ENCODE data around the gene ARHGEF11. TPM values are rescaled to one million over a fixed set of nuclear protein-coding genes. Genes with fewer than 3 reads are reported as not detected.
A peak's percentile ranks its signal among the peaks of the same experiment; 100 is the strongest.

The ARHGEF11 gene
- total RNA-seq, 1 donor from 2014 or later, result 13.2 TPM

- ATAC-seq, result no peak
These were observed 97.6 kb downstream of the ARHGEF11 start for GRCh38 chr1:156947818-156948525.

- no peak for ATAC-seq
These were observed 98.4 kb downstream of the ARHGEF11 start for GRCh38 chr1:156947127-156947526.

GRCh38 chr1:156945881-156946661, 99.5 kb downstream of the ARHGEF11 start:
- ATAC-seq, result peak; percentile 75

- ATAC-seq, result no peak
These were observed 100.7 kb downstream of the ARHGEF11 start for GRCh38 chr1:156944848-156945247.

- no peak for ATAC-seq
These were observed 101.3 kb downstream of the ARHGEF11 start for GRCh38 chr1:156944268-156944667.

- ATAC-seq, result no peak
These were observed 101.8 kb downstream of the ARHGEF11 start for GRCh38 chr1:156943756-156944155.

GRCh38 chr1:156942576-156942975, 103.0 kb downstream of the ARHGEF11 start:
- no peak for ATAC-seq

GRCh38 chr1:156942176-156942575, 103.4 kb downstream of the ARHGEF11 start:
- no peak for ATAC-seq

GRCh38 chr1:156941675-156942074, 103.9 kb downstream of the ARHGEF11 start:
- ATAC-seq, result no peak

- no peak for ATAC-seq
These were observed 105.7 kb downstream of the ARHGEF11 start for GRCh38 chr1:156939786-156940334.

- ATAC-seq, result no peak
These were observed 106.7 kb downstream of the ARHGEF11 start for GRCh38 chr1:156938813-156939212.

GRCh38 chr1:156937883-156938282, 107.7 kb downstream of the ARHGEF11 start:
- ATAC-seq, result no peak

- ATAC-seq, result no peak
These were observed 108.8 kb downstream of the ARHGEF11 start for GRCh38 chr1:156936721-156937220.

GRCh38 chr1:156936191-156936590, 109.4 kb downstream of the ARHGEF11 start:
- ATAC-seq, result no peak

GRCh38 chr1:156935505-156936128, 109.9 kb downstream of the ARHGEF11 start:
- no peak for ATAC-seq

GRCh38 chr1:156933136-156933535, 112.4 kb downstream of the ARHGEF11 start:
- ATAC-seq, result no peak

- ATAC-seq, result no peak
These were observed 113.4 kb downstream of the ARHGEF11 start for GRCh38 chr1:156931974-156932710.

GRCh38 chr1:156931211-156931952, 114.2 kb downstream of the ARHGEF11 start:
- ATAC-seq, result no peak

- no peak for ATAC-seq
These were observed 115.1 kb downstream of the ARHGEF11 start for GRCh38 chr1:156930483-156930882.

GRCh38 chr1:156929596-156930238, 115.8 kb downstream of the ARHGEF11 start:
- no peak for ATAC-seq

GRCh38 chr1:156928043-156928602, 117.4 kb downstream of the ARHGEF11 start:
- no peak for ATAC-seq

Data from esophagus mucosa (tissue), 1 donor.